GM19035 (cell line): ENCODE results near the gene FANCC.
A peak's percentile ranks its signal among the peaks of the same experiment; 100 is the strongest.

Experiments used
- ATAC-seq: cut with Tn5 transposase; IDR thresholded peaks from one replicate; pipeline ENCODE4 v1.9.1; 2021; ENCODE audit not compliant: unreplicated experiment

Gene FANCC

GRCh38 chr9:95193480-95193879, 124.0 kb downstream of the FANCC start:
- ATAC-seq = no peak

GRCh38 chr9:95193067-95193466, 124.4 kb downstream of the FANCC start:
- ATAC-seq = no peak

- no peak for ATAC-seq
These were observed 124.9 kb downstream of the FANCC start for GRCh38 chr9:95192631-95193030.

- no peak for ATAC-seq
These were observed 127.1 kb downstream of the FANCC start for GRCh38 chr9:95190413-95190812.

GRCh38 chr9:95189251-95190098, 128.0 kb downstream of the FANCC start:
- ATAC-seq = no peak

GRCh38 chr9:95188459-95188858, 129.1 kb downstream of the FANCC start:
- no peak for ATAC-seq

- no peak for ATAC-seq
These were observed 131.6 kb downstream of the FANCC start for GRCh38 chr9:95185956-95186355.

- no peak for ATAC-seq
These were observed 134.5 kb downstream of the FANCC start for GRCh38 chr9:95182854-95183563.

GRCh38 chr9:95181835-95182234, 135.7 kb downstream of the FANCC start:
- no peak for ATAC-seq

GRCh38 chr9:95181226-95181818, 136.2 kb downstream of the FANCC start:
- no peak for ATAC-seq

- ATAC-seq = no peak
These were observed 139.9 kb downstream of the FANCC start for GRCh38 chr9:95177617-95178016.

GRCh38 chr9:95176755-95177319, 140.7 kb downstream of the FANCC start:
- ATAC-seq = no peak

- no peak for ATAC-seq
These were observed 142.0 kb downstream of the FANCC start for GRCh38 chr9:95175523-95175922.

GRCh38 chr9:95174038-95174437, 143.5 kb downstream of the FANCC start:
- ATAC-seq = no peak

- no peak for ATAC-seq
These were observed 145.9 kb downstream of the FANCC start for GRCh38 chr9:95171596-95171995.

GRCh38 chr9:95171001-95171400, 146.5 kb downstream of the FANCC start:
- no peak for ATAC-seq

- no peak for ATAC-seq
These were observed 149.5 kb downstream of the FANCC start for GRCh38 chr9:95167998-95168397.

- no peak for ATAC-seq
These were observed 152.5 kb downstream of the FANCC start for GRCh38 chr9:95165004-95165403.

- ATAC-seq = peak; percentile 77
These were observed 159.9 kb downstream of the FANCC start for GRCh38 chr9:95157481-95158151.

GRCh38 chr9:95156074-95156473, 161.4 kb downstream of the FANCC start:
- no peak for ATAC-seq

- no peak for ATAC-seq
These were observed 162.3 kb downstream of the FANCC start for GRCh38 chr9:95155220-95155619.
